H7 (cell line): ENCODE data around the gene PKP3. TPM values are rescaled to one million over a fixed set of nuclear protein-coding genes. Genes with fewer than 3 reads are reported as not detected.
"Not testable (repeated sequence)": the region's sequence is repeated elsewhere in the genome, so short reads cannot be mapped to it uniquely, and the experiment has no call there.

Source experiments
- DNase-seq: peaks from one replicate; pipeline ENCODE4 v3.0.0; 2012
- H3K27me3 ChIP-seq: 2 replicates; pipeline ENCODE4 v1.6.0; 2011; ENCODE audit warnings: mild to moderate bottlenecking, low read length; ENCODE audit not compliant: control insufficient read depth, insufficient read depth
- H3K36me3 ChIP-seq: replicated peaks from 2 replicates; pipeline ENCODE4 v1.5.1; 2011; ENCODE audit warnings: low read length; ENCODE audit not compliant: control insufficient read depth, insufficient read depth
- H3K4me3 ChIP-seq: 2 replicates; pipeline ENCODE4 v1.5.1; 2011; ENCODE audit warnings: low read depth, mild to moderate bottlenecking, control low read depth, low read length, moderate library complexity; ENCODE audit not compliant: insufficient read depth
- total RNA-seq: library from RNA; depleted of rRNA; stranded (reverse); fragments of >200 nt; shearing (Covaris generic); gene quantifications from 2 replicates; pipeline ENCODE4 v1.2.3, GENCODE V29; 2014

Gene PKP3
- total RNA-seq, 1 experiment from 2014 or later: 2.1 TPM

DNA sequence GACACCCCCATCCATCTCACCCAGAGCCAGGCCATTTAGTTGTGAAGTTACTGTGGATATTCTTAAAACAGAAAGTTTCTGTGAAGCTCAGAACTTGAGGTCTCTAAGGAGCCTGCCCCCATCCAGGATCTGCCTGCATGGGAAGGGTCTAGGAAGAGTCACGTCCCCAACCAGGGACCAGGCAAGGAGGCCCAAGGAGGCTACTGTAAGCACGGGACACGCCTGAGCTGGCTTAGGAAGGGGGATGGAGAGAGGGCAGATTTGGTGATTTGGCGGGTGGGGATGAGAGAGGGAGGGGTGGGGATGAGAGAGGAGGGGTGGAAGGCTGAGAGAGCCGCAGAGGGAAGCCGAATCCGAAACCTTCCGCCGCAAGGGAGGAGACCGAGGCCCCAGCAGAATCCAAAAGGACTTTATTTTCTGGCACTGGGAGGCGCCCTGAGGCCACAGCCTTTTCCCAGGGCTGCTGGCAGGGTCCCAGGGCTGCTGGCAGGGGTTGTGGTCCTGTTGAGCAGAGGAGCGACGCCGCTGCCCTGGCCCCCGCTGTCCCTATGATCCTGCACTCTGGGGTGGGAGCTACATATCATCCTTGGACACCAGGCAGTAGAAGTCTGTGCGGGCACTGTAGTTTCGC is 11.4 kb downstream of the PKP3 start:
- Histone ChIP-seq H3K27me3 (no peaks in the 10 kb centered on the region), H3K4me3 (no peak overlapping the region), H3K36me3 (no peaks in the 10 kb centered on the region)
- peak; percentile 60 for DNase-seq

DNA sequence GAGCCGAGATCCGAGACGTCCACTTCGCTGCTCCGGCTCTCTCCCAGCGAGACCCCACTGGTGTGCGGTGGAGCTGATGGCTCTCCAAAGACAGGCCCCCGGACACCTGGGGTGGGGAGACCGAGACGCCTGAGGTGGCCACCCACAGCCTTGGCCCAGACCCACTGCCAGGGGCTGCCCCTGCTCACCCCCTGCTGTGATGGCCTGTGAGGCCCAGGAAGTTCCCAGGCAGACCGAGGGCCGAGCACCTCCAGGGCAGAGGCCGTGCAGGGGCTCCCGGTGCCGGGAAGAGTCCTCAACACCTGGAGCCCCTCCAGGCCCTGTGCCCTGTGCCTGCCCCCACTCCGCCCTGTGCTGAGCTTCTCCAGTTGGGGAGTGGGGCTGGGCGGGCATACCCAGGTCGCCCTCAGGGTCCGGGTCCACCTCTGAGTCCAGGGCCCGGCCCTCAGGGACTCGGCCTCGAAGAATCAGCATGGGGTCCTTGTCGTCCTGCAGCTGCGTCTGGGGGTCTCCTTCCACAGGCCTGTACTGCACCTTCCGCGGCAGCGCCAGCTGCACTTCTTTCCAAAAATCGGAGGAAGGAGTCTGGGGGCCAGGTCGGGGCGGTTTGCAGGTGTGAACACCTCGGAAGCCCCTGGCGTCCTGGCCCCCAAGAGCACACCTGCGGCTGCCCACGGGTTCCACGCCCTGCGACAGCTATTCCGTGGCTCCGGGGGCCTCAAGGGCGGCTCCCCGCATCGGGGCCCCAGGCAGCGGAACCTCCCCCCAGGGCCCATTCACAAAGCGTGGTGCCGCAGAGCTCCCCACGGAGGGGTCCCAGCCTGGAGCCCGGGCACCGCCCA is 12.2 kb downstream of the PKP3 start:
- H3K4me3 ChIP-seq: peak overlapping the region; percentile 53
- H3K27me3 ChIP-seq: no peaks in the 10 kb centered on the region
- DNase-seq: peak; percentile 58

DNA sequence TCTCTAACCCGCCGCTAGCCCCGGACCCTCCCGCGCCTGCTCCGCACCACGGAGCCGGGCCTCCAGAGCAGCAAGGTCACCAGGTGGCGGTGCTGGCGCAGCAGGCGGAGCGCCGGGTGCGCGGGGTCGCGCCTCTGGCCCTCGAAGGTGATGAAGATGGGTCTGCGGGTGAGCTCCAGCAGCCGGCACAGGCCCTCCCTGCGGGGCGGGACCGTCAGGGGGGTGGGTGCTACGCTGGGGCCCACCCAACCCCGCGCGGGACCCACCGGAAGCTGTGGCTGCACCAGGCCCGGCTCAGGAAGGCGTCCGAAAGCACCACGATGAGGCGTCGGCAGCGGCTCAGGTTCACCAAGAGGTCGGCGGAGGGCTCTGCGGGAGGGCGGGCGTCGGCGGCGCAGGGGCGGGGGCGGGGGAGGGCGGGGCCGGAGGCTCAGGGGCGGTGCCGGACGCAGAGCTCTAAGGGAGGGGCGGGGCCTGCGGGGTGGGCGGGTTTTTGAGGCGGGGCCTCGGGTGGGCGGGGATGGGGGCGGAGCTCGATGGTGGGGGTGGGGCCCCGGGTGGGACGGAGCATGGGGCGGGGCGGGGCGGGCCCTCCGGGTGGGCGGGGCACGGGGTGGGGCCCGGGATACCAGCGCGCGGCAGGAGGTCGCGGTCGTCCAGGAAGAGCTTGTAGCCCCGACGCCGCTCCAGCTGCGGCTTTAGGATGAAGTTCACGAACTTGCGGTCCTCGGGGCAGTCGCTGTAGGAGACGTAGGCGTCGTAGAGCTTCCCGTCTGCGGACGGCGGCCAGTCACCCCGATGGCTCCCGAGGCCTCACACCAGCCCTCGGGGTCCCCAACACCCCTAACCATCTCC is 13.0 kb downstream of the PKP3 start:
- H3K36me3 ChIP-seq: no peaks in the 10 kb centered on the region
- DNase-seq: peak; percentile 99
- H3K4me3 ChIP-seq: peak overlapping the region; percentile 53
- H3K27me3 ChIP-seq: no peaks in the 10 kb centered on the region

More for the DNA sequence above, 12.2 kb downstream of the PKP3 start:
- no peaks in the 10 kb centered on the region for H3K36me3 ChIP-seq

DNA sequence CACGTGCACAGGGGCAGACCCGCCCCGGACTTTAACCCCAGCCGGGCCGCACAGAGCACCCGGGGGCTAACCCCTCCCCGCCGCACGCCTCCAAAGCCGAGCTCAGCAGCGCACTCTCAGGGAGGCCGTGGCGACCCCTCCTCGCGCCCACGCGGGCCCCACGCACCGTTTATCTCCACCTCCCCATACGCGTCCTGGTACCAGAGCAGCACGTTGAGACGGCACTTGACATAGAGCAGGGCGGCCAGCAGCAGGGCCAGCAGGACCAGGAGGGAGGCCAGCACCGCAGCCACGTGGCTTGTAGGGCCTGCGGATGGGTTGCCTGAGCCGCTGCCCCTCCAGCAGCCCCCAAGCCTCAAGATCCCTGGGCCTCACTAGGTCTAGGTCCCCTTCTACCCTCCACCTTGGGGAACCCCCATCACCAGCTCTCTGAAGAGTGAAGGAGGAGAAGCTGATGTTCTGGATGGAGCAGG is 13.7 kb downstream of the PKP3 start:
- Histone ChIP-seq H3K27me3 (no peaks in the 10 kb centered on the region), H3K4me3 (no peak overlapping the region), H3K36me3 (no peaks in the 10 kb centered on the region)
- peak; percentile 39 for DNase-seq

DNA sequence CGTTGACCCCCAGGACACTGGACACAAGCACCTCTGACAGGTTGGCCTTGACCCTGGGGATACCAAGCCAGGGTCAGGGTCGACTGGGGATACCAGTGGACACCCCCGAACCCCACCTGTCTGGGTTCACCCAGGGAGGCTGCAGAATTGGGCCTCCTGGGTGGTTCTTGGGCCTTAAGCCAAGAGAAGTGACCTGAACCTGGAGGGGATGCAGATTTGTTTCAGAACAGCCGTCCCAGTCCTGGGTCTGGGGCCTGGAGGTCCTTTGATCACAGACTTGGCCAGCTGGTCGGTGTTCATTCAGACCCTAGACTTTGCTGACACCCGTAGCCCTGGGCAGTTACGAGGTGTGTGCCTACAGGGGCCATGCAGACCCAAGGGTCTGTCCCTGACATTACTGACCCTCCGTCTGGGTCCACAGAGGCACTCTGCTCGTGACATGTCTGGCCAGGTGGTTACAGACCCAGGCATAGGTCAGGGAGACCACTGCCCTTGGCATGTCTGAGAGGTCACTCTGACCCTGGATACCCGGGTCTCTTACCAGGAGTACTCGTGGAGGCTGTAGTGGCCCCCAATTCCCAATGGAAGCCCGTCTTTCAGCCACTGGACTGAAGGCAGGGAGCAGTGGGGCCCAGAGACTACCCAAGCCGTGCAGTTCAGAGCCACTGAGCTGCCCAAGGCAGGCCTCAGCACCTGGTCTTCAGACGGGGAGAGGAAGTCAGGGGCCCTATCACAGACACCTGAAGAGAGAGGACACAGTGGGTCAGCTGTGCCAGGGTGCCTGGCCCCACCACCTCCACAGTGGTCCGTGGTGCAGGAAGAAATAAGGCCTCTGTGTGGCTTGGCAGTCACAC is 14.4 kb downstream of the PKP3 start:
- Histone ChIP-seq H3K36me3 (no peaks in the 10 kb centered on the region), H3K27me3 (no peaks in the 10 kb centered on the region), H3K4me3 (no peak overlapping the region)
- no peak for DNase-seq

DNA sequence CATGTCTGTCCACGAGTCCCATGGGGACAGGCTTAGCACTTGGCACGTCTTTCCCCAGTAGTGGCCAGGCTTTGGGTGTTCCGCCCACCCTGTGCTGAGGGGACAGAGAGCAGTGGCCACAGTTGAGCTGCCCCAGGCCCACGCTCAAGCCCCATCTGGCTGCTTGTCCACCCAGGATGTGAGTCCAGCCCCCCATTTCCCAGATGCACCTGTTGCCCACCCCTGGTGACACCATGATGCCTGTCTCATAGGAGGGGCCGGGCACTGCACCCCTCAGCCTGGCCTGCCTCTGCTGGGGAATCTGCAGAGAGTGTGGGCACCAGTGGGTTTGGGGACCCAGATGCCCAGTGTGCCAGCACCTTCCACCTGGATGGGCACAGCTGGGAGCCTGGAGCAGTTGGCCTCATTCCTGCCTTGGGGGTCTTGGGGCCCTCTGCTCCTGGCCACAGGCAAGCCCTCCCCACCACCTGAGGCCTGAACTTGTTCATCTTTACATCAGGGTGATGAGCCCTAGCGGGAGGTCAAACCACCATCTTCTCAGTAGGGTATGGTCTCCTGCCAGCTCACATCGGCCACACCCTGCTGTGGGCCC is 15.1 kb downstream of the PKP3 start:
- H3K36me3 ChIP-seq: no peaks in the 10 kb centered on the region
- H3K4me3 ChIP-seq: no peak overlapping the region
- H3K27me3 ChIP-seq: no peaks in the 10 kb centered on the region
- DNase-seq: no peak

DNA sequence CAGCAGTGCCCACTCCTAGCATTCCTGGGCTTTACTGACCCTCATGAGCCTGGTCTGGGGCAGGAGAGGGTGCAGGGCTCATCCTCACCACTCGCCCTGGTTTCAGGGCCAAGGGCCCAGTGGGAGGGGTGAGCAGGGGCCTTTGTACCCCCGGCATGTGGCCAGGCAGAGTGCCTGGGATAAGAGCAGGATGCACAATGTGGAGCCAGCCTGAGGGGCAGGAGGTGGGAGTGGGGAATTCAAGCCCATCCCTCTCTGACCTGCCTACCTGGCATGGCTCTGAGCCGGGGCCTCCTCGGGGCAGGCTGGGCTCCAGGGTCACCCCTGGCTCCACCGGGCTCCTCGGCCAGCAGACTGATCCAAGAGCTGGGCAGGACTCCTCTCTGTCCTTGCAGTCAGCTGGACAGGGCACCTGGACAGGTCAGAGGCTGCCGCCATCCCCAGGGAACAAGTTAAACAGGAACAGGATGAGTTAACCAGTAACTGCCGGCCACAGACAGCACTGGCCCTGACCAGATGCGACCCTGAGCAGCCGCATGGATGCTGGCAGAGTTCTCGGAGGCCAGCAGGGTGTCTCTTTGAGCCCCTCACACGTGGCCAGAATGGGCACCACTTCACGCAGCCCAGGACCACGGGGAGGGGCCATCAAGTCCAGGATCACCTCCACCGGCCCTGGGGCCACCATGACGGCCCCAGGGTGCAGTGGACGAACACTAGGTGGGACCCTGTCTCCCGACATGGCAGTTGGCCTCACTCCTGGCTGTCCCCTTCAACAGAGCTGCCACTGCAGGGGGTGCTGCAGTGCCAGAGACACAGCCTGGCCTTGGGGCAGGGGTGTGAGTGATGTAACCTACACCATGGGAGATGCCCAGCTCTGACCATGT is 15.8 kb downstream of the PKP3 start:
- H3K27me3 ChIP-seq: no peaks in the 10 kb centered on the region
- DNase-seq: no peak
- no peak overlapping the region for H3K4me3 ChIP-seq
- no peaks in the 10 kb centered on the region for H3K36me3 ChIP-seq

DNA sequence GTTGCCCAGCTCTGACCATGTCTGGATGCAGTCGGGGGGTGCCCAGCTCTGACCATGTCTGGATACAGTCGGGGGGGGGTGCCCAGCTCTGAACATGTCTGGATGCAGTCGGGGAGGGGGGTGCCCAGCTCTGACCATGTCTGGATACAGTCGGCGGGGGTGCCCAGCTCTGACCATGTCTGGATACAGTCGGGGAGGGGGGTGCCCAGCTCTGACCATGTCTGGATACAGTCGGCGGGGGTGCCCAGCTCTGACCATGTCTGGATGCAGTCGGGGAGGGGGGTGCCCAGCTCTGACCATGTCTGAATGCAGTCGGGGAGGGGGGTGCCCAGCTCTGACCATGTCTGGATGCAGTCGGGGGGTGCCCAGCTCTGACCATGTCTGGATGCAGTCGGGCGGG is 16.7 kb downstream of the PKP3 start:
- not testable (repeated sequence) for H3K4me3 ChIP-seq, H3K27me3 ChIP-seq, DNase-seq, H3K36me3 ChIP-seq

DNA sequence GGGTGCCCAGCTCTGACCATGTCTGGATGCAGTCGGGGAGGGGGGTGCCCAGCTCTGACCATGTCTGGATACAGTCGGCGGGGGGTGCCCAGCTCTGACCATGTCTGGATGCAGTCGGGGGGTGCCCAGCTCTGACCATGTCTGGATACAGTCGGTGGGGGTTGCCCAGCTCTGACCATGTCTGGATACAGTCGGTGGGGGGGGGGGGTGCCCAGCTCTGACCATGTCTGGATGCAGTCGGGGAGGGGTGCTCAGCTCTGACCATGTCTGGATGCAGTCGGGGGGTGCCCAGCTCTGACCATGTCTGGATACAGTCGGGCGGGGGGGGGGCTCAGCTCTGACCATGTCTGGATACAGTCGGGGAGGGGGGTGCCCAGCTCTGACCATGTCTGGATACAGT is 17.5 kb downstream of the PKP3 start:
- not testable (repeated sequence) for H3K27me3 ChIP-seq, H3K4me3 ChIP-seq, H3K36me3 ChIP-seq, DNase-seq

DNA sequence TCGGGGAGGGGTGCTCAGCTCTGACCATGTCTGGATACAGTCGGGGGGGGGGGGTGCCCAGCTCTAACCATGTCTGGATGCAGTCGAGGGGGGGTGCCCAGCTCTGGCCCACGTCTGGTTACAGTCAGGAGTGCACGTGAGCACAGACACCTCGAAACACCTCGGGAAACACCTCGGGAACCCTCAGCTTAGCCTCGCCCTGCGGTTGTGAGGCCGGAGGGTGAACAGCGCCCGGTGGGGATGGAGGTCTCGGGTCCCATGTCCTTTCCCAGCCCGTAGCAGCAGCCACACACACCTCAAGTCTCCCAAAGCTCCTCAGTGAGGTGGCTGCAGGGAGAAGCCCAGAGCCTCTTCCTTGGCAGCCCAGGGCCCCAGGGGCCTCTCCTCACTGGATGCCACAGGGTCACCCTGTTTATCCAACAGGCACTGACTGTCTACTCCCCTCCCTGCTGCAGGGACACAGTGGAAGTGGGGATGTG is 18.7 kb downstream of the PKP3 start:
- no peak overlapping the region for H3K4me3 ChIP-seq
- DNase-seq: no peak
- peaks cover 20% of the 10 kb centered on the region; the same call in 1 of the 2 replicates for H3K27me3 ChIP-seq
- H3K36me3 ChIP-seq: no peaks in the 10 kb centered on the region

DNA sequence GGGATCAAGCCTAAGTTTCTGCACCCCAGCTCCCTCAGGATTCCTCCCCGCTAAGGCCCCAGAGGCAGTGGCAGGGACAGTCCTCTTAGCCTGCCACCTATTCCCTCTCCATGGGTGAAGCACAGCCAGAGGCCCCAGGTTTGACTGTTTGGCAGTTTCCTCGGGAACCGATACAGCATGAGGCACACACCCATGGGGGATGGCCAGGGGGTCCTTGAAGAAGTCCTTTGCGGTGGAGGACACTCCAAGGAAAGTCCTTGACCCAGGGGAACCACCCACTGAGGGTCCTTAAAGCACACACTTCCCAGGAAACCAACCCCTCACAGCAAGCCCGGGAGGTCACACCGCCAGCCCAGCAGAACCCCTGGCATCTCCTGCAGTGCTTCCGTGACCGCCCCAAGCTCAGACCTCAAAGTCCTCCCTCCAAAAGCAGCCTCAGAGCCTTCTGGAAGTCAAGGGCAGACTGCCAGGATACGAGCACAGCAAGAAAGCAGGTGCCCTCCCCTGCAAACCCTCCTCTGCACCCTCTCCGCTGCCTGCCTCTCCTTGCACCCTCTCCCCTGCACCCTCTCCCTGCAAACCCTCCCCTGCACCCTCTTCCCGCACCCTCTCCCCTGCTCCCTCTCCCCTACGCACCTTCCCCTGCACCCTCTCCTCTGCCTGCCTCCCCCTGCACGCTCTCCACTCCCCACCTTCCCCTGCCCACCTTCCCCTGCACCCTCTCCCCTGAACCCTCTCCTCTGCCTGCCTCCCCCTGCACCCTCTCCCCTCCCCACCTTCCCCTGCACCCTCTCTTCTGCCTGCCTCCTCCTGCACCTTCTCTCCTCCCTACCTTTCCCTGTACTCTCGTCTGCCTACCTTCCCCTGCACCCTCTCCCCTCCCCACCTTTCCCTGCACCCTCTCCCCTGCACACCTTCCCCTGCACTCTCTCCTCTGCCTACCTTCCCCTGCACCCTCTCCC is 19.4 kb downstream of the PKP3 start:
- DNase-seq: no peak
- H3K36me3 ChIP-seq: no peaks in the 10 kb centered on the region
- peaks cover 25% of the 10 kb centered on the region; the same call in 1 of the 2 replicates for H3K27me3 ChIP-seq
- H3K4me3 ChIP-seq: no peak overlapping the region

DNA sequence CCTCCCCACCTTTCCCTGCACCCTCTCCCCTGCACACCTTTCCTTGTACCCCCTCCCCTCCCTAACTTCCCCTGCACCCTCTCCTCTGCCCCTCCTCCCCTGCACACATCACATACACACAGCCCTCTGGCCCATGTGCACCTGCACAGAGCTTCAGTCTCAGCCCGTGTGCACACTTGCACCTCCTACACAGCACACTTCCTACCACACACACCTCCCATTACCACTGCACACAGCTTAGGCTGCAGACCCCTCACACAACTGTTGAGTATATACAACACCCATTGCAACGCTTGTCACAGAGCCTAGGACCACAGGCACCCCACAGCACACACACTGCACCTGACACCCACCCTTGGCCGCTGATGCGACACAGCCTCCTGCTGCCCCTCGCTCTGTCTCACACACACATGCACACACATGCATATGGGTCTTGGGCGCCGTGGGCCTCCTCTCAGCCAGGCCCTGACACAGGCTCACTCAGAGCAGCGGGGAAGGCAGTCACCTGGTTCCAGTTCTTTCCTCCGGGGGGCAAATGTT is 20.4 kb downstream of the PKP3 start:
- Histone ChIP-seq H3K27me3 (peaks cover 25% of the 10 kb centered on the region; the same call in 1 of the 2 replicates), H3K4me3 (no peak overlapping the region), H3K36me3 (no peaks in the 10 kb centered on the region)
- no peak for DNase-seq
